ENCODE results near the gene ATN1. TPM values are rescaled to one million over a fixed set of nuclear protein-coding genes. Genes with fewer than 3 reads are reported as not detected.
"Not testable (repeated sequence)": the region's sequence is repeated elsewhere in the genome, so short reads cannot be mapped to it uniquely, and the experiment has no call there.

Gene ATN1
- total RNA-seq (2022) (59.9 and 62.0 TPM in 2 replicates), Bru-seq, nascent RNA (percentile 66 among the genes with signal in this experiment), BruChase-seq, experiment 1, labeled RNA remaining after a 6-hour chase (percentile 92 among the genes with signal in this experiment), BruChase-seq, experiment 2, labeled RNA remaining after a 2-hour chase (percentile 86 among the genes with signal in this experiment)
- long read RNA-seq, partial matches to known transcripts = 34 of 41 reads
- long read RNA-seq, other reads (novel, unspliced or antisense) = 7 of 41 reads

DNA sequence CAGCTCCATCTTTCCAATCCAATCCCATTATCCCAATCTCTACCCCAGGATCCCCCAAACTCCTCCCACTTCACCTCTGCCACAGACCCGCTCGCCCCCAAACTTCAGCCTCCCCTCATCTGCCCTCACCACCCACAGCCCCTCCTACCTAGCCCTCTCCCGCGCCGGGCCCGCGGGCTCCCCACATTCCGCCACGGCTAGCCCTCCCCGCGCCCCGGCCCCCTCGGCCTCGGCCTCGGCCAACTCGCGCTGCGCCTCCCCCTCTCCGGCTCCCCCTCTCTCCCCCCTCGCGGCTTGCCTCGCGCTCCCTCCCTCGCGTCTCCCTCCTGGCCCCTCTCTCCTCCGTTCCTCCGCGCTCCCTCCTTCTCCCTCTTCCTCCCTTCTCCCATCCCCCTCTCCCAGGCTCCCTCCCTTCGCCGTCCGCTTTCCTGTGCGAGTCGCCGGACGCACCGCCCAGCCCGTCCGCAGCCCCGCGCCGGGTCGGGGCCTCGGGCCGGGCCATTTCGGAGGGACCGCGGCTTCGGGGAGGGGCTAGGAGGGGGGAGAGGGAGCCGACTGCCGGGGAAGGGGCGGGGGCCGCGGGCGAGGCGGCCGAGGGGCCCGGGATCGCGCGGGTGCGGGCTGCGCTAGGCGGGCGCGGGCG, at the start of gene ATN1:
Gene ATN1, plus strand, starts transcription at position 581 of the 643 bp plus-strand sequence. CDS start 6,043 bp downstream, outside the sequence.
- H3K27ac Mint-ChIP-seq (ENCODE audit: unreplicated experiment) = peak within 1 kb of the TSS; percentile 68
- peak; percentile 71 for DNase-seq
- H3K4me1 Mint-ChIP-seq (ENCODE audit: low read depth, unreplicated experiment) = peaks cover 67% of the 10 kb centered on the region
- CTCF ChIA-PET = interaction anchor here (0.7 kb wide), 1 partner anchor 303 kb away, joined by 3 read pairs; no protein-coding TSS in a partner anchor
- peak within 1 kb of the TSS; percentile 83 for H3K4me3 Mint-ChIP-seq (ENCODE audit: low read depth, unreplicated experiment)
- no peaks in the 10 kb centered on the region for H3K27me3 Mint-ChIP-seq (ENCODE audit: unreplicated experiment)
- H3K36me3 Mint-ChIP-seq (ENCODE audit: insufficient read depth, unreplicated experiment) = peaks cover 59% of the 10 kb centered on the region
- no peaks in the 10 kb centered on the region for H3K9me3 Mint-ChIP-seq (ENCODE audit: low read depth, unreplicated experiment)
- no TSS peak for BruUV-seq (replicated peaks)
- TF ChIP-seq CTCF (IDR thresholded peaks at IDR 0.05; ENCODE audit: unreplicated experiment) = no peak
- intact Hi-C loops (cut with micrococcal nuclease; ENCODE audit: unreplicated experiment) = loop anchor here (5.0 kb wide), 1 partner anchor 60 kb away; the partner anchor contains the start of gene TPI1

- H3K4me3 Mint-ChIP-seq (ENCODE audit: low read depth, unreplicated experiment); DNase-seq; H3K27ac Mint-ChIP-seq (ENCODE audit: unreplicated experiment); H3K36me3 Mint-ChIP-seq (ENCODE audit: insufficient read depth, unreplicated experiment); H3K9me3 Mint-ChIP-seq (ENCODE audit: low read depth, unreplicated experiment); intact Hi-C loops (cut with micrococcal nuclease; ENCODE audit: unreplicated experiment); H3K27me3 Mint-ChIP-seq (ENCODE audit: unreplicated experiment); BruUV-seq (replicated peaks); H3K4me1 Mint-ChIP-seq (ENCODE audit: low read depth, unreplicated experiment): not testable (repeated sequence)
- CTCF ChIA-PET = interaction anchor here (0.6 to 2.0 kb wide), 4 partner anchors 8 to 309 kb away, joined by 3 to 11 read pairs (median 6); no protein-coding TSS in a partner anchor
Measured at GRCh38 chr12:6879824-6880223, 47.9 kb upstream of the ATN1 start.

GRCh38 chr12:6883252-6883651, 44.5 kb upstream of the ATN1 start:
- H3K27ac Mint-ChIP-seq (ENCODE audit: unreplicated experiment) = no peak overlapping the region

GRCh38 chr12:6883683-6884082, 44.1 kb upstream of the ATN1 start:
- Mint-ChIP-seq H3K36me3 (ENCODE audit: insufficient read depth, unreplicated experiment) (no peaks in the 10 kb centered on the region), H3K27ac (ENCODE audit: unreplicated experiment) (no peak overlapping the region), H3K4me3 (ENCODE audit: low read depth, unreplicated experiment) (no peak overlapping the region), H3K9me3 (ENCODE audit: low read depth, unreplicated experiment) (no peaks in the 10 kb centered on the region), H3K4me1 (ENCODE audit: low read depth, unreplicated experiment) (peaks cover 23% of the 10 kb centered on the region), H3K27me3 (ENCODE audit: unreplicated experiment) (no peaks in the 10 kb centered on the region)
- CTCF ChIA-PET = no interaction called here
- intact Hi-C loops (cut with micrococcal nuclease; ENCODE audit: unreplicated experiment) = no loop called here
- TF ChIP-seq CTCF (IDR thresholded peaks at IDR 0.05; ENCODE audit: unreplicated experiment) = no peak
- no peak for DNase-seq
- BruUV-seq (replicated peaks) = no TSS peak

More at GRCh38 chr12:6883252-6883651, 44.5 kb upstream of the ATN1 start:
- BruUV-seq (replicated peaks) = no TSS peak
- Mint-ChIP-seq H3K36me3 (ENCODE audit: insufficient read depth, unreplicated experiment) (no peaks in the 10 kb centered on the region), H3K9me3 (ENCODE audit: low read depth, unreplicated experiment) (no peaks in the 10 kb centered on the region), H3K4me1 (ENCODE audit: low read depth, unreplicated experiment) (peaks cover 23% of the 10 kb centered on the region), H3K27me3 (ENCODE audit: unreplicated experiment) (no peaks in the 10 kb centered on the region), H3K4me3 (ENCODE audit: low read depth, unreplicated experiment) (no peak overlapping the region)
- intact Hi-C loops (cut with micrococcal nuclease; ENCODE audit: unreplicated experiment) = no loop called here
- CTCF ChIA-PET = no interaction called here
- no peak for DNase-seq
- no peak for TF ChIP-seq CTCF (IDR thresholded peaks at IDR 0.05; ENCODE audit: unreplicated experiment)

DNA sequence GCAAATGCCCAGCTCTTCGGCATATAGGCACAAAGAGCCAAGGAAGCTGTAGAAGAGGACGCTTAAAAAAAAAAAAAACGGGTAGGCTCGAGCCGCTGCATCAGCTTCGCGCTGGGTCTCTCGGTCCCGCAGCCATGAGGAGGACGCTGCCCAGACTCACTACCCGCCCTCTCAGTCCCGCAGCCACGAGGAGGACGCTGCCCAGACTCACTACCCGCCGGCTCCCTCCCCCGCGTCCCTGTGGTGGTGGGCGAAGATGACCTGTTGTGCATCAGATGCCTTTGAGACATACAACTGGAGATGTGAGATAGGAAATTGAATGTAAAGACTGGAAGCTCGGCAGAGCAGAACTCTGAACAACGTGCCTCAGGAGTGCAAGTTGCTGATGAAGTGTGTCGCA, 43.2 kb upstream of the ATN1 start:
- TF ChIP-seq CTCF (IDR thresholded peaks at IDR 0.05; ENCODE audit: unreplicated experiment) = no peak
- no peak overlapping the region for H3K27ac Mint-ChIP-seq (ENCODE audit: unreplicated experiment)
- CTCF ChIA-PET = no interaction called here
- H3K4me1 Mint-ChIP-seq (ENCODE audit: low read depth, unreplicated experiment) = peaks cover 23% of the 10 kb centered on the region
- no peaks in the 10 kb centered on the region for H3K9me3 Mint-ChIP-seq (ENCODE audit: low read depth, unreplicated experiment)
- no TSS peak for BruUV-seq (replicated peaks)
- H3K4me3 Mint-ChIP-seq (ENCODE audit: low read depth, unreplicated experiment) = no peak overlapping the region
- no peaks in the 10 kb centered on the region for H3K36me3 Mint-ChIP-seq (ENCODE audit: insufficient read depth, unreplicated experiment)
- DNase-seq = no peak
- H3K27me3 Mint-ChIP-seq (ENCODE audit: unreplicated experiment) = no peaks in the 10 kb centered on the region
- intact Hi-C loops (cut with micrococcal nuclease; ENCODE audit: unreplicated experiment) = no loop called here

DNA sequence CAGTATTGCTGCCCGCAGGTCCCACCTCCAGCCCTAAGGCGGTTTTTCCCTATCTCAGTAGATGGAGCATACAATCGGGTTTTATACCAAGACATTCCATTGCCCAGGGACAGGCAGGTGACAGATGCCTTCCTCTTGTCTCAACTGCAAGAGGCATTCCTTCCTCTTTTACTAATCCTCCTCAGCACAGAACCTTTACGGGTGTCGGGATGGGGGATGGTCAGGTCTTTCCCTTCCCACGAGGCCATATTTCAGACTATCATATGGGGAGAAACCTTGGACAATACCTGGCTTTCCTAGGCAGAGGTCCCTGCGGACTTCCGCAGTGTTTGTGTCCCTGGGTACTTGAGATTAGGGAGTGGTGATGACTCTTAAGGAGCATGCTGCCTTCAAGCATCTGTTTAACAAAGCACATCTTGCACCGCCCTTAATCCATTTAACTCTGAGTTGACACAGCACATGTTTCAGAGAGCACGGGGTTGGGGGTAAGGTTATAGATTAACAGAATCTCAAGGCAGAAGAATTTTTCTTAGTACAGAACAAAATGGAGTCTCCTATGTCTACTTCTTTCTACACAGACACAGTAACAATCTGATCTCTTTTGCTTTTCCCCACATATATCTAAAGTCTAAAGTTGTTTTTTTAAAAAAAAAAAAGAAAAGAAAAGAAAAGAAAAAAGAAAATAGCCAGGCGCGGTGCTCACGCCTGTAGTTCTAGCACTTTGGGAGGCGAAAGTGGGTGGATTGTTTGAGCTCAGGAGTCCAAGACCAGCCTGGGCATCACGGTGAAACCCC, 41.4 kb upstream of the ATN1 start:
- H3K4me1 Mint-ChIP-seq (ENCODE audit: low read depth, unreplicated experiment) = peaks cover 26% of the 10 kb centered on the region
- CTCF ChIA-PET = interaction anchor here (1.2 to 1.4 kb wide), 2 partner anchors 17 to 39 kb away, joined by 3 to 4 read pairs; no protein-coding TSS in a partner anchor
- H3K27ac Mint-ChIP-seq (ENCODE audit: unreplicated experiment) = peak overlapping the region; percentile 87
- H3K9me3 Mint-ChIP-seq (ENCODE audit: low read depth, unreplicated experiment); BruUV-seq (replicated peaks); intact Hi-C loops (cut with micrococcal nuclease; ENCODE audit: unreplicated experiment); DNase-seq; H3K4me3 Mint-ChIP-seq (ENCODE audit: low read depth, unreplicated experiment); H3K27me3 Mint-ChIP-seq (ENCODE audit: unreplicated experiment): not testable (repeated sequence)
- peaks cover 13% of the 10 kb centered on the region for H3K36me3 Mint-ChIP-seq (ENCODE audit: insufficient read depth, unreplicated experiment)
